ENCODE results near the gene SLC17A7. TPM values are rescaled to one million over a fixed set of nuclear protein-coding genes. Genes with fewer than 3 reads are reported as not detected.

Gene SLC17A7
- polyA plus RNA-seq, 1 experiment: 0.10 TPM

- DNase-seq (ENCODE audit: low read depth): no peak
- POLR2A ChIA-PET: no interaction called here
- Histone ChIP-seq H3K4me3 (ENCODE audit: low read depth, low read length) (no peak overlapping the region), H3K27me3 (ENCODE audit: control insufficient read depth, insufficient read depth, low read length) (peaks cover 41% of the 10 kb centered on the region), H3K36me3 (ENCODE audit: control insufficient read depth, insufficient read depth, low read length) (peaks cover 4% of the 10 kb centered on the region)
- CTCF ChIA-PET: interaction anchor here (1.1 to 2.3 kb wide), 9 partner anchors 10 to 216 kb away, joined by 3 to 13 read pairs (median 5); partner anchors contain the start of gene PIH1D1
- TF ChIP-seq, protein P1, sequence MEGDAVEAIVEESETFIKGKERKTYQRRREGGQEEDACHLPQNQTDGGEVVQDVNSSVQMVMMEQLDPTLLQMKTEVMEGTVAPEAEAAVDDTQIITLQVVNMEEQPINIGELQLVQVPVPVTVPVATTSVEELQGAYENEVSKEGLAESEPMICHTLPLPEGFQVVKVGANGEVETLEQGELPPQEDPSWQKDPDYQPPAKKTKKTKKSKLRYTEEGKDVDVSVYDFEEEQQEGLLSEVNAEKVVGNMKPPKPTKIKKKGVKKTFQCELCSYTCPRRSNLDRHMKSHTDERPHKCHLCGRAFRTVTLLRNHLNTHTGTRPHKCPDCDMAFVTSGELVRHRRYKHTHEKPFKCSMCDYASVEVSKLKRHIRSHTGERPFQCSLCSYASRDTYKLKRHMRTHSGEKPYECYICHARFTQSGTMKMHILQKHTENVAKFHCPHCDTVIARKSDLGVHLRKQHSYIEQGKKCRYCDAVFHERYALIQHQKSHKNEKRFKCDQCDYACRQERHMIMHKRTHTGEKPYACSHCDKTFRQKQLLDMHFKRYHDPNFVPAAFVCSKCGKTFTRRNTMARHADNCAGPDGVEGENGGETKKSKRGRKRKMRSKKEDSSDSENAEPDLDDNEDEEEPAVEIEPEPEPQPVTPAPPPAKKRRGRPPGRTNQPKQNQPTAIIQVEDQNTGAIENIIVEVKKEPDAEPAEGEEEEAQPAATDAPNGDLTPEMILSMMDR (IDR thresholded peaks at IDR 0.05; ENCODE audit: insufficient read depth, low read depth, low read length): no peak
Observed at GRCh38 chr19:49441960-49442350, 628 bp upstream of the SLC17A7 start.

DNA sequence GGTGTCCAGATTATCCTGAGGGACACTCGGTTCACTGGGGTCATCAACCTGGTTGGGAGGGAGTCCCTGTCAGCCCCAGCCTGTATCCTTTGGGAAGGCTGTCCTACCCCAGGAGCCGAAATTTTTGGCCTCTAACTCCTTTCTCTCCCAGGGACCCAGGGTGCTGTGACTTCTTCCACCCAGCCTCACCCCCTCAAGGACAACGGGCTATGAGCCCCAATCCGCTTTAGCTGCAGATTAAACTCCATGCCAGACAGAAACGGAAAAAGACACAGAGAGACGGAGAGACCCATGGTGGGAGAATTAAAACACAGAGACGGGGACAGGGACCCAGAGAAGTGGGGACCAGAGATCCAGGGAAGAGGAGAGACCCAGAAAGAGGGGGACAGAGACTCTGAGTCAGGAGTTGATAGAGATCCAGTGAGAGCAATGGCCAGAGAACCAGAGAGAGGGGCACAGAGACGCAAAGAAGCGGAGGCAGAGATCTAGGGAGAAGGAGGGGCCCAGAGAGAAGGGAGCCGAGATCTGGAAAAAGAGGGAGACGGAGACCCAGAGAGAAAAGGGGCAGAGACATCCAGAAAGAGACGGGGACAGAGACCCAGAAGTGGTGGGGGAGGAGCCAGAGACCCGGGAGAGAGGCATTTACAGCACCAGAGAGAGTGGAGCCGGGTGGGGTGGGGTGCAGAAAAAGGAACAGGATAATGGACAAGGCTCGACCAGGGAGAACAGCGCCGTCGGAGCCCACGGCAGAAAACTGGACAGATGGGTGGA, 703 bp downstream of the SLC17A7 start:
- TF ChIP-seq, protein P1 (IDR thresholded peaks at IDR 0.05; ENCODE audit: insufficient read depth, low read depth, low read length): no peak
- no peak for DNase-seq (ENCODE audit: low read depth)
- POLR2A ChIA-PET: no interaction called here
- H3K27me3 ChIP-seq (ENCODE audit: control insufficient read depth, insufficient read depth, low read length): peaks cover 47% of the 10 kb centered on the region
- H3K36me3 ChIP-seq (ENCODE audit: control insufficient read depth, insufficient read depth, low read length): no peaks in the 10 kb centered on the region
- CTCF ChIA-PET: interaction anchor here (1.1 to 2.5 kb wide), 3 partner anchors 14 to 215 kb away, joined by 4 to 12 read pairs (median 6); no protein-coding TSS in a partner anchor
- H3K4me3 ChIP-seq (ENCODE audit: low read depth, low read length): no peak overlapping the region

DNA sequence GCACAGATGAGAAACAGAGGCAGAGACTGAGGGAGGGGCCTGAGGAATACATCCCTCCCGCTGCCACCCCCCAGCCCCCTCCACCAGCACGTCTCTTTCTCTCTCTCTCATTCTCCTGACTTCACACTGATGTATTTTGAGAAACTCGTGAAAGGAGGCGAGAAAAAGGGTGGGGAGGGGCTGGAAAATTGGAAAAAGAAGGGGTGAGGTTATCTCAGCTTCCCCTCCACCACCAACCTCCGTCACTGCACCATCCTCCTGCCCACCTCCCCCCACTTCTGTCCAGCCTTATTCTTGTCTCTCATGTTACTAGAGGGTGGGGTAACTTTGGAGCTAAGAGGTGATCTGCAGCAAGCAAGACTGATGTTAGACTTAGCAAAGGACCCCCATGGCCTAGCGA, 1.5 kb downstream of the SLC17A7 start:
- TF ChIP-seq, protein P1 (IDR thresholded peaks at IDR 0.05; ENCODE audit: insufficient read depth, low read depth, low read length): no peak
- no peak overlapping the region for H3K4me3 ChIP-seq (ENCODE audit: low read depth, low read length)
- H3K36me3 ChIP-seq (ENCODE audit: control insufficient read depth, insufficient read depth, low read length): no peaks in the 10 kb centered on the region
- DNase-seq (ENCODE audit: low read depth): no peak
- CTCF ChIA-PET: interaction anchor here (1.1 to 2.5 kb wide), 3 partner anchors 13 to 215 kb away, joined by 4 to 12 read pairs (median 6); no protein-coding TSS in a partner anchor
- peaks cover 49% of the 10 kb centered on the region for H3K27me3 ChIP-seq (ENCODE audit: control insufficient read depth, insufficient read depth, low read length)
- POLR2A ChIA-PET: no interaction called here

DNA sequence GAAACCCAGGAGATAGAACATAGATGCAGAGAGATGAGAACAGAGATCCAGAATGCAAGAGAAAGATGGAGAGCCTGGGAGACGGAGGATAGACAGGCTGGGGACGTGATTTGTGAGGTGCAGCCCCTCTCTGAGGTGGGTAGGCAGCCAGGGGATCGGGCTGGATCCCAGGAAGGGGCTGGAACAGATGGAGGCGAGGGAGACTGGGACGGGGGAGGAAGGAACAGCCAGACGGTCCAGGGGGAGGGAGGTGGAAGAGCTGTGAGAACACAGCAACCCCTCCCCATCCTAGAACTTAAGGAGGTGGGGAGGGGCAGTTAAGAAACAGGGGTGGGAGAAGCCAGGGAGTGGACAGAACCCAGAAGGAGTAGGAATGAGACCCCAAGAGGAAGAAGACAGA, 3.1 kb downstream of the SLC17A7 start:
- ChIA-PET POLR2A (no interaction called here), CTCF (no interaction called here)
- H3K27me3 ChIP-seq (ENCODE audit: control insufficient read depth, insufficient read depth, low read length): peaks cover 57% of the 10 kb centered on the region
- no peaks in the 10 kb centered on the region for H3K36me3 ChIP-seq (ENCODE audit: control insufficient read depth, insufficient read depth, low read length)
- no peak for DNase-seq (ENCODE audit: low read depth)
- H3K4me3 ChIP-seq (ENCODE audit: low read depth, low read length): no peak overlapping the region
- TF ChIP-seq, protein P1 (IDR thresholded peaks at IDR 0.05; ENCODE audit: insufficient read depth, low read depth, low read length): no peak

DNA sequence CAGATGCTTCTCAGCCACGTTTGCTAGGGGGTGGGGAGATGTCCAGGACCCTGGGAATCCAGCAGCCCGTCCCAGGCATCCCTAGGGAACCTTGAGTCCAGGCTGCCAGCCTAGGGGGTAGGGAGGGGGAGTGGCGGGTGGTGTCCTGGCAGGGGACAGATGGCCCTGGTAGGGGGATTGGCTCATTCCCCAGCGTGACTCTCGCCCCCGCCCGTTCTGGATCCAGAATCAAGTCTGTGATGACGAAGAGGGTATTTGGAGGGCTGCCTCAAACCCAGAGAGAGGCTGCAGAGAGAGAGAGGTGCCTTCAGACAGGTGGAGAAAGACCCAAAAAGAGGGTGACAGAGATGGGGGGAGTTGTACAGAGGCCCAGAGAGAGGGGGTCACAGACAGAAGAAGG, 4.1 kb downstream of the SLC17A7 start:
- H3K36me3 ChIP-seq (ENCODE audit: control insufficient read depth, insufficient read depth, low read length): no peaks in the 10 kb centered on the region
- H3K4me3 ChIP-seq (ENCODE audit: low read depth, low read length): no peak overlapping the region
- no peak for DNase-seq (ENCODE audit: low read depth)
- ChIA-PET POLR2A (no interaction called here), CTCF (no interaction called here)
- H3K27me3 ChIP-seq (ENCODE audit: control insufficient read depth, insufficient read depth, low read length): peaks cover 66% of the 10 kb centered on the region
- TF ChIP-seq, protein P1 (IDR thresholded peaks at IDR 0.05; ENCODE audit: insufficient read depth, low read depth, low read length): no peak

All from BJ (cell line).